ENCODE data around the gene PTPRU.
A peak's percentile ranks its signal among the peaks of the same experiment; 100 is the strongest.
"Not testable (repeated sequence)": the region's sequence is repeated elsewhere in the genome, so short reads cannot be mapped to it uniquely, and the experiment has no call there.

Gene PTPRU

DNA sequence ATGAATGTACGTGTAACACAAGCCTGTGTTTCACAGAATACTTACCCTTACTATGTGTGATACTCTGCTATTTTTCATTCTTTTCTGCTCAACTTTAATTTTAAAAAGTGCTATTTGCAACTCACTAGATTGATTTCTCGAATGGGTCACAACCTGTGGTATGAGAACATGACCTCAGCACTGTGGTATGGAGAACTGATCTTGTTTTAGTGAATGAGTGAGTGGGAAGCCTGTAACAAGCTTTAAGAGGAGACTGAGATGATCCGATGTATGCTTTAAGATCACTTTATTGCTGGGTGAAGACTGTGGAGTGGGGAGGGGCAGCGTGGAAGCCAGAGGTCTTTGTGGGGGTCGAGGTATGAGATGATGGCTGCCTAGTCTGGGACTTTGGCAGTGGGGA lies 27.1 kb upstream of the PTPRU start:
- no peak overlapping the region for H3K27ac Mint-ChIP-seq
- H3K4me1 Mint-ChIP-seq (ENCODE audit: low read depth), result no peaks in the 10 kb centered on the region
- no peaks in the 10 kb centered on the region for H3K9me3 Mint-ChIP-seq
- H3K4me3 Mint-ChIP-seq, result no peak overlapping the region
- DNase-seq (ENCODE audit: low spot score), result no peak
- H3K36me3 Mint-ChIP-seq (ENCODE audit: low read depth), result peaks cover 6% of the 10 kb centered on the region
- H3K27me3 Mint-ChIP-seq (ENCODE audit: low read depth), result no peaks in the 10 kb centered on the region

GRCh38 chr1:29210278-29211085 lies 25.8 kb upstream of the PTPRU start:
- no peak for DNase-seq (ENCODE audit: low spot score)
- Mint-ChIP-seq H3K27me3 (ENCODE audit: low read depth) (no peaks in the 10 kb centered on the region), H3K9me3 (no peaks in the 10 kb centered on the region), H3K4me1 (ENCODE audit: low read depth) (no peaks in the 10 kb centered on the region), H3K36me3 (ENCODE audit: low read depth) (peaks cover 11% of the 10 kb centered on the region), H3K4me3 (no peak overlapping the region), H3K27ac (no peak overlapping the region)

- no peak overlapping the region for H3K27ac Mint-ChIP-seq
- no peak for DNase-seq (ENCODE audit: low spot score)
- H3K9me3 Mint-ChIP-seq, result no peaks in the 10 kb centered on the region
- no peaks in the 10 kb centered on the region for H3K4me1 Mint-ChIP-seq (ENCODE audit: low read depth)
- H3K36me3 Mint-ChIP-seq (ENCODE audit: low read depth), result peaks cover 11% of the 10 kb centered on the region
- no peaks in the 10 kb centered on the region for H3K27me3 Mint-ChIP-seq (ENCODE audit: low read depth)
- H3K4me3 Mint-ChIP-seq, result no peak overlapping the region
These were observed 25.0 kb upstream of the PTPRU start for GRCh38 chr1:29211086-29212030.

DNA sequence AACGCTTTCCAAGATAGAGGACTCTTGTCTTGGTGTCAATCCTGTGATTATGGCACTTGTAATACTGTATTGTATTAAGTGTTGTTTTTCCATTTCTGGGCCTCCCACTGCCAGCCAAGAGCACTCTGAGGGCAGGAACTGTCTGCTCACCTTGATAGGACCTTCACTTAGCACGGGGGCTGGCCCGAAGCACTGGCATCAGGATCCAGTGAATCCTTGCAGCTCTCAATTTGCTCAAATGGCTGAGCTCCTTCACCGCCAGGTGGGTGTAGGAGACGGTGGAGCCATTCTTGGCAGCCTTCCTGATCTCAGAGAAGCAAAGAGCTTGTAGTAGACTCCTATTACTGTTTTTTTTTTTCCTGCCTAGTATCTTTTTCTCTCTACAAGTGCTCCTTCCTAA lies 23.3 kb upstream of the PTPRU start:
- Mint-ChIP-seq H3K27me3 (ENCODE audit: low read depth) (no peaks in the 10 kb centered on the region), H3K4me3 (no peak overlapping the region), H3K27ac (no peak overlapping the region), H3K36me3 (ENCODE audit: low read depth) (peaks cover 11% of the 10 kb centered on the region), H3K9me3 (no peaks in the 10 kb centered on the region), H3K4me1 (ENCODE audit: low read depth) (no peaks in the 10 kb centered on the region)
- DNase-seq (ENCODE audit: low spot score), result no peak

GRCh38 chr1:29217633-29218032 lies 18.7 kb upstream of the PTPRU start:
- no peaks in the 10 kb centered on the region for H3K27me3 Mint-ChIP-seq (ENCODE audit: low read depth)
- no peaks in the 10 kb centered on the region for H3K9me3 Mint-ChIP-seq
- H3K4me1 Mint-ChIP-seq (ENCODE audit: low read depth), result no peaks in the 10 kb centered on the region
- no peak overlapping the region for H3K4me3 Mint-ChIP-seq
- no peak for DNase-seq (ENCODE audit: low spot score)
- H3K27ac Mint-ChIP-seq, result no peak overlapping the region
- peaks cover 9% of the 10 kb centered on the region for H3K36me3 Mint-ChIP-seq (ENCODE audit: low read depth)

GRCh38 chr1:29218223-29218622 lies 18.1 kb upstream of the PTPRU start:
- no peak overlapping the region for H3K27ac Mint-ChIP-seq

DNA sequence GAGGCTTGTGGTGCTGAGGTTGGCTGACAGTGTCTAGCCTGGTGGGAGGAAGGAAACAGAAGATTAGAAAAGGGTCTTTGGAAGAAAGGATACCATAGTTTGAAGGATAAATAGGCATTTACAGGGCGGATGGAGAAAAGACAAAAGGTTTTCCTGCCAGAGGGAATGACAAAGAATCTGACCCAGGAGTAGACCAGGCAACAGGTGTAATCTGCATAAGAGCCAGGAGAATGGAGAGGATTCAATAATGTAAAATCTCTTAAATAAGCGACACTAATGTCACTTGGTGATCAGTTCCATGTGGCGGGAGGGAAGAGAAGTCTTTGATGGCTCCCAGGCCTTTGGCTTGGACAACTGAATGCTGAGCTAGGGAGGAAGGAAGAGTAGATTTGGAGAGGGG lies 15.0 kb upstream of the PTPRU start:
- Mint-ChIP-seq H3K4me1 (ENCODE audit: low read depth) (no peaks in the 10 kb centered on the region), H3K27me3 (ENCODE audit: low read depth) (no peaks in the 10 kb centered on the region), H3K9me3 (no peaks in the 10 kb centered on the region), H3K27ac (no peak overlapping the region), H3K4me3 (no peak overlapping the region), H3K36me3 (ENCODE audit: low read depth) (no peaks in the 10 kb centered on the region)
- no peak for DNase-seq (ENCODE audit: low spot score)

More at GRCh38 chr1:29218223-29218622, 18.1 kb upstream of the PTPRU start:
- no peak for DNase-seq (ENCODE audit: low spot score)
- H3K4me1 Mint-ChIP-seq (ENCODE audit: low read depth), result no peaks in the 10 kb centered on the region
- no peaks in the 10 kb centered on the region for H3K27me3 Mint-ChIP-seq (ENCODE audit: low read depth)
- H3K4me3 Mint-ChIP-seq, result no peak overlapping the region
- peaks cover 9% of the 10 kb centered on the region for H3K36me3 Mint-ChIP-seq (ENCODE audit: low read depth)
- no peaks in the 10 kb centered on the region for H3K9me3 Mint-ChIP-seq

GRCh38 chr1:29222260-29222659 lies 14.1 kb upstream of the PTPRU start:
- not testable (repeated sequence) for H3K27me3 Mint-ChIP-seq (ENCODE audit: low read depth); H3K27ac Mint-ChIP-seq; H3K9me3 Mint-ChIP-seq; H3K4me3 Mint-ChIP-seq; H3K36me3 Mint-ChIP-seq (ENCODE audit: low read depth); H3K4me1 Mint-ChIP-seq (ENCODE audit: low read depth); DNase-seq (ENCODE audit: low spot score)

GRCh38 chr1:29222686-29223085 lies 13.6 kb upstream of the PTPRU start:
- Mint-ChIP-seq H3K27me3 (ENCODE audit: low read depth) (no peaks in the 10 kb centered on the region), H3K36me3 (ENCODE audit: low read depth) (no peaks in the 10 kb centered on the region), H3K4me1 (ENCODE audit: low read depth) (no peaks in the 10 kb centered on the region), H3K27ac (no peak overlapping the region), H3K4me3 (no peak overlapping the region), H3K9me3 (no peaks in the 10 kb centered on the region)
- DNase-seq (ENCODE audit: low spot score), result no peak

DNA sequence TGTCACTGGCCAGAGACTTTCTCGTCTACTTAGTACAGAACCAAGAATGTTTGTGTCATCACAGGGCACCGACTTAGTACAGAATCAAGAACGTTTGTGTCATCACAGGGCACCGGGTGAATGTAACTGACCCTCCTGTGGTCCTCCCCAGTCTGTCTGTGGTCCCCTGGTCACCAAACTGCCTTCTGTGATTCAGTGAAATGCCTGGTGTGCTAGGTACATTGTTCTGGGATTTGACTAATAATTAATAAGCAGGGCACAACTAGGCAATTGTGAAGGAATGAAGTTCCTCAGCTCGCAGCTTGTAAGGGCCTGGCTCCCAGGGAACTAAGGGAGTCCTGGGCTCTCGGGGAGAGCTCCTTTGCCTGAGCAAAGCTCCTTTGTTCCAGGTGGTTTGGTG lies 12.8 kb upstream of the PTPRU start:
- Mint-ChIP-seq H3K4me1 (ENCODE audit: low read depth) (no peaks in the 10 kb centered on the region), H3K9me3 (no peaks in the 10 kb centered on the region), H3K27ac (no peak overlapping the region), H3K36me3 (ENCODE audit: low read depth) (no peaks in the 10 kb centered on the region), H3K27me3 (ENCODE audit: low read depth) (no peaks in the 10 kb centered on the region), H3K4me3 (no peak overlapping the region)
- no peak for DNase-seq (ENCODE audit: low spot score)

DNA sequence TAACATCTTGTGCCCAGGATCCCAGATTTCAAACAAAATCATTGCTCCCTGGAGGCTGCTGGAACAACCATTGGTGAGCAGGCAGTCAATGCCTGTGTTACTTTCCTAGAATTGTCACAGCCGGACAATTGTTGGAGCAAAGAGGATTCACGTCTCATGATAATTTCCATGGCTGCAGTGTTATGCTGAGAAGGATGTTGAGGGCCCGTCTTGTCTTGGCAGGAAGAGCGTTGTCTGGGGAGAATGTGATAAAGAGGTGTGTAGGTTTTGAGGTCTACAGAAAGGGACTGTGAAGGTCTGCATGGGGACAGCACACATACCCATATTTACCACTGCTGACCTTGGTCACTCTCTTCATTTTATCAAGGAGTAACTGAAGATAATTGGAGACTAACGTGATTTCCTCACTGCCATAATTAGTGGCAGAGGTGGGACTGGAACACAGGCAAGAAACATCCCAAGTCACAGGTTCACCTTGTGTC lies 11.9 kb upstream of the PTPRU start:
- Mint-ChIP-seq H3K27me3 (ENCODE audit: low read depth) (no peaks in the 10 kb centered on the region), H3K27ac (no peak overlapping the region), H3K4me1 (ENCODE audit: low read depth) (peaks cover under 1% of the 10 kb centered on the region), H3K4me3 (no peak overlapping the region), H3K9me3 (no peaks in the 10 kb centered on the region), H3K36me3 (ENCODE audit: low read depth) (no peaks in the 10 kb centered on the region)
- no peak for DNase-seq (ENCODE audit: low spot score)

GRCh38 chr1:29225361-29225760 lies 11.0 kb upstream of the PTPRU start:
- H3K27ac Mint-ChIP-seq, result no peak overlapping the region
- no peak for DNase-seq (ENCODE audit: low spot score)
- no peaks in the 10 kb centered on the region for H3K9me3 Mint-ChIP-seq
- H3K4me3 Mint-ChIP-seq, result no peak overlapping the region
- peaks cover 9% of the 10 kb centered on the region for H3K4me1 Mint-ChIP-seq (ENCODE audit: low read depth)
- no peaks in the 10 kb centered on the region for H3K36me3 Mint-ChIP-seq (ENCODE audit: low read depth)
- no peaks in the 10 kb centered on the region for H3K27me3 Mint-ChIP-seq (ENCODE audit: low read depth)

- no peak for DNase-seq (ENCODE audit: low spot score)
- Mint-ChIP-seq H3K36me3 (ENCODE audit: low read depth) (no peaks in the 10 kb centered on the region), H3K9me3 (no peaks in the 10 kb centered on the region), H3K4me3 (no peak overlapping the region), H3K27me3 (ENCODE audit: low read depth) (no peaks in the 10 kb centered on the region), H3K4me1 (ENCODE audit: low read depth) (peaks cover 17% of the 10 kb centered on the region), H3K27ac (no peak overlapping the region)
These were observed 8.8 kb upstream of the PTPRU start for GRCh38 chr1:29227511-29227910.

- no peaks in the 10 kb centered on the region for H3K9me3 Mint-ChIP-seq
- H3K4me3 Mint-ChIP-seq, result peak overlapping the region; percentile 89
- peaks cover 14% of the 10 kb centered on the region for H3K27me3 Mint-ChIP-seq (ENCODE audit: low read depth)
- peak overlapping the region; percentile 90 for H3K27ac Mint-ChIP-seq
- no peak for DNase-seq (ENCODE audit: low spot score)
- H3K36me3 Mint-ChIP-seq (ENCODE audit: low read depth), result no peaks in the 10 kb centered on the region
- peaks cover 17% of the 10 kb centered on the region for H3K4me1 Mint-ChIP-seq (ENCODE audit: low read depth)
These were observed 6.1 kb upstream of the PTPRU start for GRCh38 chr1:29230204-29230552.

All from T-helper 2 cell treated with Interferon-gamma antibody and Interleukin-4, amounts not matched to agents 5 μg/mL and 100 μg/mL, for 36 hours (primary cell).